ENCODE data around the gene ADAMTS9. TPM values are rescaled to one million over a fixed set of nuclear protein-coding genes. Genes with fewer than 3 reads are reported as not detected.

ADAMTS9 gene
- polyA plus RNA-seq, 2 of the 4 experiments (the other 2 are of a cell fraction), result 0.34 to 1.1 TPM

GRCh38 chr3:64588380-64588779 is 99.4 kb downstream of the ADAMTS9 start:
- 78% methylated on average over 1 of the region's 1 CpG for WGBS (ENCODE audit: missing lambda C conversion rate)
- Histone ChIP-seq H3K4me3 (no peak overlapping the region), H3K9me3 (no peaks in the 10 kb centered on the region), H3K4me2 (no peak overlapping the region), H3K4me1 (no peaks in the 10 kb centered on the region), H3K27ac (no peak overlapping the region)
- ChIA-PET CTCF (no interaction called here), POLR2A (no interaction called here)
- FAIRE-seq, result no peak
- no peak for DNase-seq (ENCODE audit: low read depth in 1 of 2, low spot score in 1 of 2)
- no peak for ATAC-seq
- no peak for TF ChIP-seq KDM5A (IDR thresholded peaks at IDR 0.05)
- no peak for TF ChIP-seq CHD4 (IDR thresholded peaks at IDR 0.05; ENCODE audit: borderline replicate concordance)
- no peak for TF ChIP-seq POLR2A (IDR thresholded peaks at IDR 0.05; ENCODE audit: low read length)
- no peak for TF ChIP-seq RNF2 (IDR thresholded peaks at IDR 0.05; ENCODE audit: borderline replicate concordance, low read depth)
- no peak for TF ChIP-seq HOXA7 (CRISPR knock-in tag; IDR thresholded peaks at IDR 0.05)
- no peak for TF ChIP-seq EHF (CRISPR knock-in tag; IDR thresholded peaks at IDR 0.05)
- TF ChIP-seq RCOR1 (IDR thresholded peaks at IDR 0.05; ENCODE audit: low read depth, low read length), result no peak
- no peak for TF ChIP-seq BHLHE40 (IDR thresholded peaks at IDR 0.05; ENCODE audit: low read depth, low read length)
- no peak for TF ChIP-seq HDAC2 (IDR thresholded peaks at IDR 0.05)
- no peak for TF ChIP-seq CEBPB (IDR thresholded peaks at IDR 0.05)
- TF ChIP-seq NFE2L2 (conservative IDR thresholded peaks at IDR 0.05; ENCODE audit: low read length), result no peak
- no peak for TF ChIP-seq CHD2 (IDR thresholded peaks at IDR 0.05; ENCODE audit: low read length, partially characterized antibody)
- no peak for TF ChIP-seq HOXB13 (CRISPR knock-in tag; IDR thresholded peaks at IDR 0.05; ENCODE audit: low read depth)
- TF ChIP-seq REST (IDR thresholded peaks at IDR 0.05), result no peak
- TF ChIP-seq KDM1A (IDR thresholded peaks at IDR 0.05; ENCODE audit: low read depth), result no peak
- no peak for TF ChIP-seq ESRRA (IDR thresholded peaks at IDR 0.05; ENCODE audit: borderline replicate concordance, low read length)
- TF ChIP-seq NPAS2 (CRISPR knock-in tag; IDR thresholded peaks at IDR 0.05; ENCODE audit: borderline replicate concordance), result no peak
- TF ChIP-seq EHMT2 (IDR thresholded peaks at IDR 0.05; ENCODE audit: low read depth), result no peak
- no peak for TF ChIP-seq CTCF (IDR thresholded peaks at IDR 0.05)

- TF ChIP-seq JUN (IDR thresholded peaks at IDR 0.05) (no peak), POLR2AphosphoS2 (conservative IDR thresholded peaks at IDR 0.05; ENCODE audit: low read length) (no peak), REST (IDR thresholded peaks at IDR 0.05) (no peak), CHD4 (IDR thresholded peaks at IDR 0.05; ENCODE audit: borderline replicate concordance) (no peak), ZFP36 (IDR thresholded peaks at IDR 0.05; ENCODE audit: borderline replicate concordance, partially characterized antibody) (no peak), MAX (IDR thresholded peaks at IDR 0.05) (no peak), ELK1 (IDR thresholded peaks at IDR 0.05; ENCODE audit: low read depth, low read length) (no peak), CEBPB (IDR thresholded peaks at IDR 0.05) (no peak), NFE2L2 (conservative IDR thresholded peaks at IDR 0.05; ENCODE audit: low read length) (no peak), NR3C1 (IDR thresholded peaks at IDR 0.05) (no peak), CBX2 (IDR thresholded peaks at IDR 0.05; ENCODE audit: borderline replicate concordance, low read depth) (no peak), NPAS2 (CRISPR knock-in tag; IDR thresholded peaks at IDR 0.05; ENCODE audit: borderline replicate concordance) (no peak), RNF2 (IDR thresholded peaks at IDR 0.05; ENCODE audit: borderline replicate concordance, low read depth) (no peak), EHF (CRISPR knock-in tag; IDR thresholded peaks at IDR 0.05) (no peak), CBX8 (IDR thresholded peaks at IDR 0.05) (no peak), RAD21 (conservative IDR thresholded peaks at IDR 0.05 in 1 of 2, IDR thresholded peaks at IDR 0.05 in 1 of 2) (no peak)
- FAIRE-seq (no peak), DNase-seq (ENCODE audit: low read depth in 1 of 2, low spot score in 1 of 2) (no peak), ATAC-seq (no peak)
- CTCF ChIA-PET, result no interaction called here
- Histone ChIP-seq H3K4me1 (no peaks in the 10 kb centered on the region), H3K4me2 (no peak overlapping the region), H3K27ac (no peak overlapping the region), H3K9me3 (no peaks in the 10 kb centered on the region), H3K4me3 (no peak overlapping the region)
- WGBS (ENCODE audit: missing lambda C conversion rate), result 20% methylated on average over 4 of the region's 4 CpGs
- POLR2A ChIA-PET, result no interaction called here
Measured at GRCh38 chr3:64586952-64587351, 100.8 kb downstream of the ADAMTS9 start.
